Esophagus squamous epithelium (tissue), 4 donors: Measurements from ENCODE around the gene NUDT21.

Source experiments
- POLR2A ChIP-seq, 4 donors: fragments of 450-650 bp; IDR thresholded peaks; one replicate each; pipeline ENCODE4 v1.6.1; 2017; ENCODE audit warnings: antibody characterized with exemption in 4 of 4, mild to moderate bottlenecking in 4 of 4, moderate library complexity in 3 of 4
- TF ChIP-seq, protein P1 (sequence below), 6 experiments: fragments of 450-650 bp in 4 of 6; fragments of 200-600 bp in 2 of 6; sonication (generic) in 2 of 6; IDR thresholded peaks; one replicate each; pipeline ENCODE4 v1.5.1; 2016 to 2019; ENCODE audit warnings: antibody characterized with exemption in 6 of 6, mild to moderate bottlenecking in 4 of 6, moderate library complexity in 4 of 6

DNA sequence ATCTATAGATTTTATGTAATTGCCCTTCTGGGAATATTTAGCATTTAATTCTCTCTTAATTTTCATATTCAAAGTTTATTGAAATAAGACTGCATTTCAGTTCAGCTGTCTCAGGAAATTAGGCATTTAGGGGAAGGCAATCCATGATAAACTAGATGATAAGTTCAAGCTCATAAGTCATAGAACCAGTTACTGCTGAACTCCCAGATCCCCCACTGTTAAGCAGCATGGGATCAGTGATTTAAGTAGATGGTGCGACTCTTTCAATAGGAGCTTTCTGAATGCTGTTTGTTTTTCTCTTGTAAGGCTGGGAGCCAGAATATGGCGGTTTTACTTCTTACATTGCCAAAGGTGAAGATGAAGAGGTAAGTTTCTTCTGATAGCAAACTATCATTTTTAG is 24.1 kb upstream of the NUDT21 start:
- TF ChIP-seq, protein P1, sequence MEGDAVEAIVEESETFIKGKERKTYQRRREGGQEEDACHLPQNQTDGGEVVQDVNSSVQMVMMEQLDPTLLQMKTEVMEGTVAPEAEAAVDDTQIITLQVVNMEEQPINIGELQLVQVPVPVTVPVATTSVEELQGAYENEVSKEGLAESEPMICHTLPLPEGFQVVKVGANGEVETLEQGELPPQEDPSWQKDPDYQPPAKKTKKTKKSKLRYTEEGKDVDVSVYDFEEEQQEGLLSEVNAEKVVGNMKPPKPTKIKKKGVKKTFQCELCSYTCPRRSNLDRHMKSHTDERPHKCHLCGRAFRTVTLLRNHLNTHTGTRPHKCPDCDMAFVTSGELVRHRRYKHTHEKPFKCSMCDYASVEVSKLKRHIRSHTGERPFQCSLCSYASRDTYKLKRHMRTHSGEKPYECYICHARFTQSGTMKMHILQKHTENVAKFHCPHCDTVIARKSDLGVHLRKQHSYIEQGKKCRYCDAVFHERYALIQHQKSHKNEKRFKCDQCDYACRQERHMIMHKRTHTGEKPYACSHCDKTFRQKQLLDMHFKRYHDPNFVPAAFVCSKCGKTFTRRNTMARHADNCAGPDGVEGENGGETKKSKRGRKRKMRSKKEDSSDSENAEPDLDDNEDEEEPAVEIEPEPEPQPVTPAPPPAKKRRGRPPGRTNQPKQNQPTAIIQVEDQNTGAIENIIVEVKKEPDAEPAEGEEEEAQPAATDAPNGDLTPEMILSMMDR (IDR thresholded peaks at IDR 0.05): no peak
- no peak for TF ChIP-seq POLR2A (IDR thresholded peaks at IDR 0.05)
